ENCODE results near the gene CRHR2.

The CRHR2 gene

DNA sequence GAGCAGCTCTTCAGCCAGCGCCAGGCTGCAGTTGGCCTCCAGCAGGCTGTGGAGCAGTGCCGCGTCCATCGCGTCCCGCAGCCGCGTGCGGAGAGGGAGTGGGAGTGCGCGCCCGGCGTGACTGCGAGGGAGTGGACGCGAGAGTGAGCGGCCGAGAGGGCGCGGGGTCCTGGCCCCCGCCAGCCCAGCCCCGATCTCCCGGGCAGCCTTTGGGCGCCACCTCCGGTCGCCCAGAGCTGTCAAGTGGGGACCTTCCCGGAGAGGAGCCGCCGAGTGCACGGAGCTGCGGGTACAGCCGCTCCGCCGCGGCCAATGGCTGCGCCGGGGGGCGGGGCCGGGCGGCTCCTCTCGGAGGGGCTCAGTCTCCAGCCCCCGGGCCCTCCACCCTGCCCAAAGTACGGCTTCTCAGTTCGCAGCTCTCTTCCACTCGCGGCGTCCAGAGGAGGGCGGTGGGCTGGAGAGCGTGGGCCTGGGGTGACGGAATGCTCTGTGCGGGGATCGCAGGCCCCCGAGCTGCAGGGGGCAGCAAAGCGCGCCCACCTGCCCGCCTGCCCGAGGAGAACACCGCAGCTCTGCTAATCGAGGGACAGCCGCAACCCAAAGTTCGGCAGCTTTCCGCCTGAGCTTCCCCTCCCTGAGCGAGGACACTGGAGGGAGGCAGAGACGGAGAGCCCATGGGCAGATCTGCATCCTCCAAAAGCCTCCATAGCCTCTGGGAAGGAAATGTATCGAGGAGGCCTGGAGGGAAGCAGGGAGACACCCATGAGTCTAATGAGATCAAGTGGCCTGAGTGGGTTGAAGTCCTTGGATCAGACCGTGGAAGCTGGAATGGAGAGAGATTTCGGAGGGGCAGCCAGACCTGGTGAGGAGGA is at the start of gene CRHR2:
CRHR2 (minus strand) TSS at position 245 of the 872 bp plus-strand sequence; CDS start at position 69, 176 bp downstream.
- H3K36me3 ChIP-seq (ENCODE audit: insufficient read depth, low read length): no peaks in the 10 kb centered on the region
- no peaks in the 10 kb centered on the region for H3K79me2 ChIP-seq (ENCODE audit: control insufficient read depth, insufficient read depth, low read length, unreplicated experiment)
- H3K4me3 ChIP-seq (ENCODE audit: low read depth, low read length): peak within 1 kb of the TSS; percentile 56
- H2AFZ ChIP-seq (ENCODE audit: low read length, unreplicated experiment): no peak within 1 kb of the TSS
- no peak within 1 kb of the TSS for H3K27ac ChIP-seq (ENCODE audit: low read depth, low read length)
- peaks cover 94% of the 10 kb centered on the region for H3K27me3 ChIP-seq (ENCODE audit: insufficient read depth, low read length)
- no peaks in the 10 kb centered on the region for H3K4me1 ChIP-seq (ENCODE audit: control insufficient read depth, insufficient read depth, low read length, unreplicated experiment)

DNA sequence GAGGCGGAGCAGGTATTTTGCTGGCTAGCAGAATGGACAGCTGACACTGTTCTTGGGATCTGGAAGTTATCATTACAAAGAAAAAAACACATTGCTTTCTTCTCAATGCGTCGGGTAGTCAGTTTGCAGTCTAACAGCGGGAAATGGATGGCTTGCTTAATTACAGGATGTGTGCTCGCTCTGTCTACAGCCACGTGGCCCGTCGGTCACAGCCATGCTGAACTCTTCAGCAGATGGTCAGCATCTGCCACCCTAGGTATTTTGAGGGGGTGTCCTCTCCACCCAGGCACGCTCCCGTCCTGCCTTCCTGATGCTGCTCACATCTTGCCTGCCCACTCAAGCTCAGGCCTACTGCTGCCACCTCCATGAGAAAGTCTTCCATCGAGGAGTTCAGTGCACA is 49.3 kb upstream of the CRHR2 start:
- no peak overlapping the region for H3K4me3 ChIP-seq (ENCODE audit: low read depth, low read length)
- no peak overlapping the region for H3K27ac ChIP-seq (ENCODE audit: low read depth, low read length)
- H3K4me1 ChIP-seq (ENCODE audit: control insufficient read depth, insufficient read depth, low read length, unreplicated experiment): no peaks in the 10 kb centered on the region
- no peak overlapping the region for H2AFZ ChIP-seq (ENCODE audit: low read length, unreplicated experiment)
- peaks cover 53% of the 10 kb centered on the region for H3K27me3 ChIP-seq (ENCODE audit: insufficient read depth, low read length)
- no peaks in the 10 kb centered on the region for H3K36me3 ChIP-seq (ENCODE audit: insufficient read depth, low read length)
- no peaks in the 10 kb centered on the region for H3K79me2 ChIP-seq (ENCODE audit: control insufficient read depth, insufficient read depth, low read length, unreplicated experiment)

DNA sequence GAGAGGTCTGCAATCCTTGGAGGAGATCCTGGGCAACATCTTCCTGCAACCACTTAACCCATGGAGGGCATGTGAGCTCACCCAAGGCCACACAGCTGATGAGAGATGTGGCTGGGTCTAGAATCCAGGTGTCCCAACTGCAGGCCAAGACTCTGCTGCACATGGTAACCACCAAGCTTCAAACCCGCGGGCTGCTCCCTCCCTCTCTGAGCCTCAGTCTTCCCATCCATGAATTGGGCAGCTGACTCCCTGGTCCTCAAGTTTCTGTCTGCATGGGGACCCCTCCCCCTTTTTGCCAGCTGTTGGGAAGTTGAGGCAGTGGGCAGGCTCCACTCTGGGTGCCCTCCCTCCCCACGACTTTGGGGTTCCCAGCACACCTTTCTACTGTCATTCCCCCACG is 48.7 kb upstream of the CRHR2 start:
- no peaks in the 10 kb centered on the region for H3K4me1 ChIP-seq (ENCODE audit: control insufficient read depth, insufficient read depth, low read length, unreplicated experiment)
- no peaks in the 10 kb centered on the region for H3K79me2 ChIP-seq (ENCODE audit: control insufficient read depth, insufficient read depth, low read length, unreplicated experiment)
- no peak overlapping the region for H2AFZ ChIP-seq (ENCODE audit: low read length, unreplicated experiment)
- peaks cover 52% of the 10 kb centered on the region for H3K27me3 ChIP-seq (ENCODE audit: insufficient read depth, low read length)
- H3K36me3 ChIP-seq (ENCODE audit: insufficient read depth, low read length): no peaks in the 10 kb centered on the region
- no peak overlapping the region for H3K4me3 ChIP-seq (ENCODE audit: low read depth, low read length)
- no peak overlapping the region for H3K27ac ChIP-seq (ENCODE audit: low read depth, low read length)

DNA sequence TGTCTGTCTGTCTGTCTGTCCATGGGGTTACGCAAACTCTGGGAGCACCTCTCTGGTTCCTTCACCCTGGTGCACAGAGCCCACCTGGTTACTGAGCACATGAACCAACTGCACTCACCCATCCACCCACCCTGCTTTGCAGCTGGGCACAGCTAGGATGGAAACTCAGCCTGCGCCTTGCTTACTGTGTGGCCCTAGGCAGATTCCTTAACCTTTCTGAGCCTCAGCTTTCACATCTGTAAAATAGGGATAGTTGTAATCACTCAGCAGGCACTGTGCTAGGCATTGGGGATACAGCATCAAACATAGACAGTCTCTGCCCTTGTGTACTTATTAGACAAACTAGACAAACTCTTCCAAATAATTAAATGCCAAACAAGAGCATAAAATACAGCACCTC is 47.8 kb upstream of the CRHR2 start:
- Histone ChIP-seq H3K27me3 (ENCODE audit: insufficient read depth, low read length) (peaks cover 51% of the 10 kb centered on the region), H3K27ac (ENCODE audit: low read depth, low read length) (no peak overlapping the region), H3K79me2 (ENCODE audit: control insufficient read depth, insufficient read depth, low read length, unreplicated experiment) (no peaks in the 10 kb centered on the region), H3K36me3 (ENCODE audit: insufficient read depth, low read length) (no peaks in the 10 kb centered on the region), H3K4me1 (ENCODE audit: control insufficient read depth, insufficient read depth, low read length, unreplicated experiment) (no peaks in the 10 kb centered on the region), H2AFZ (ENCODE audit: low read length, unreplicated experiment) (no peak overlapping the region), H3K4me3 (ENCODE audit: low read depth, low read length) (no peak overlapping the region)

DNA sequence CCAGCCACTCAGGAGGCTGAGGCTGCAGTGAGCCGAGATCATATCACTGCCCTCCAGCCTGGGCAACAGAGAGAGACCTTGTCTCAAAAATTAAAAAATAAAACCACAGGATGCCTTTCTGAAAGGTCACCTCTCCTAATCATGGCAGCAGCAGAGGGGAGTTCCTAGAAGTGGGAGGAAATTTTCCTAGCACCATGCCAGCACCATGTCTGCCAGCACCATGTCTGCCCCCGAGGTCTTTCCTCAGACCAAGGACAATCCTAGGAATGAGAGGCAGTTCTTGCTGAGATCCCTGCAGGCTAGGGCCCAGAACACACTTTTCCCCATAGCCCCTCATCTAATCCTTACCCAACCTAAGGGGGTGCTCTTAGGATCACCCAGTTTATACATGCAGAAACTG is 47.4 kb upstream of the CRHR2 start:
- Histone ChIP-seq H3K27me3 (ENCODE audit: insufficient read depth, low read length) (peaks cover 55% of the 10 kb centered on the region), H3K79me2 (ENCODE audit: control insufficient read depth, insufficient read depth, low read length, unreplicated experiment) (no peaks in the 10 kb centered on the region), H3K4me3 (ENCODE audit: low read depth, low read length) (no peak overlapping the region), H3K27ac (ENCODE audit: low read depth, low read length) (no peak overlapping the region), H3K36me3 (ENCODE audit: insufficient read depth, low read length) (no peaks in the 10 kb centered on the region), H3K4me1 (ENCODE audit: control insufficient read depth, insufficient read depth, low read length, unreplicated experiment) (no peaks in the 10 kb centered on the region), H2AFZ (ENCODE audit: low read length, unreplicated experiment) (no peak overlapping the region)

DNA sequence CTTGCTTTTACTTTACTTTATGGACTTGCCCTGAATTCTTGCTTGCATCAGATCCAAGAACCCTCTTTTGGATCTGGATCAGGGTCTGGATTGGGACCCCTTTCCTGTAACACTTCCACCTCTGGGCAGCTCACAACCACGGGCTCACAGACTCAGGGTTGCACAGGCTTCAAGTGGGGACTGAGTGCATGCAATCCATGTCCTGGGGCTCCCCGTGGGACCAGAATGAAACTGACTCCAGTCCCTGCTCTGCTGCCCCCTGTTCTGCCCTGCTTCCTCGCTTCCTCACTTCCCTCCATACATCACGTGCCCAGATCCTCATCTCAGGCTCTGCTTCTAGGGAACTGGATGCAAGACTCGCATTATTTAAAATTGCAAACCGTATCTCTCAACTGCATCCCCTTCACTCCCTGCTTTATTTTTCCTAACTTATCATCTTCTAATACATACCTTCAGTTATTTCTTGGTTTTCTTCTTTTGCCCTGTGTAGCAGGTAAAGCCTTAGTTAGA is 46.4 kb upstream of the CRHR2 start:
- Histone ChIP-seq H3K27ac (ENCODE audit: low read depth, low read length) (no peak overlapping the region), H3K36me3 (ENCODE audit: insufficient read depth, low read length) (no peaks in the 10 kb centered on the region), H2AFZ (ENCODE audit: low read length, unreplicated experiment) (no peak overlapping the region)

DNA sequence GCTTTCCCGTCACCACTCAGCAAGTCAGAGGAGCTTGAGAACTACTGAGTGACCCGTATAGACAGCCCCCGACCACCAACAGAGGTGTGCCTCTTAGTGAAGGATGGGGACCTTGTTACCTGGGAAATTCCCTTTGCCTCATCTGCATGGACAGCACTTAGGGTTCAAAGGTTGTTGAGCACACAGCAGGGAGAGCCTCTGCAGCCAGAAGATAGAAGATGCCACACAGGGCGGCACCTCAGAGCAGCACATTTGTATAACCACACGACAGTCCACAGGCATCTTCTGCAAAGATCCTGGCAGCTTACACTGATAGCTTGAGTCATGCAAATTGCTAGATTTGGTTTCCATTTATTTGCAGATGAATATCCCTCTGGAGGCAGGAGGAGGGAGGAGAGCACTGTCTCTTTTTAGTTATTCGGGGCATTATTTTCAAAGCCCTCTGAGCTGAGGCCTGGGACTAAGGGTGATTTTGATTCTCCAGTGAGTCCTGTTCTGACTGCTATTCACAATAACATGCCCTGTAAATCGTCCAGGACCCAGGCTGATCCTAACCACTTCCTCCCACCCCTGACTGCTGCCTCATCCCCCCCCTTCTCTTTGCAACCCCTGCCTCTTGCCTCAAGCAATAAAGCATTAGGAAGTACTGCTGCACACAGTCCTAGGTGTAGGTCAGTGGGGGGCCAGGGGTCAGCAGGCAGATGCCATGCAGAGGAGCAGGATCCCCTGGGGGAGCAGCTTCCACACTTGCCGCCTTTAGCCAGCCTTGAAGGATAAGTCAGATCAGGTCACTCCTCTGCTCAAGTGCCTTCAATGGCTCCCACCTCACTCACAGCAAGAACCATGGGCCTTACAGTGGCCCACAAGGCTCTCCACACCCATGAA is 45.0 kb upstream of the CRHR2 start:
- Histone ChIP-seq H3K79me2 (ENCODE audit: control insufficient read depth, insufficient read depth, low read length, unreplicated experiment) (no peaks in the 10 kb centered on the region), H3K27me3 (ENCODE audit: insufficient read depth, low read length) (peaks cover 69% of the 10 kb centered on the region), H3K4me3 (ENCODE audit: low read depth, low read length) (no peak overlapping the region), H3K4me1 (ENCODE audit: control insufficient read depth, insufficient read depth, low read length, unreplicated experiment) (no peaks in the 10 kb centered on the region), H3K36me3 (ENCODE audit: insufficient read depth, low read length) (no peaks in the 10 kb centered on the region), H2AFZ (ENCODE audit: low read length, unreplicated experiment) (no peak overlapping the region), H3K27ac (ENCODE audit: low read depth, low read length) (no peak overlapping the region)

More for the DNA sequence above, 46.4 kb upstream of the CRHR2 start:
- Histone ChIP-seq H3K4me1 (ENCODE audit: control insufficient read depth, insufficient read depth, low read length, unreplicated experiment) (no peaks in the 10 kb centered on the region), H3K4me3 (ENCODE audit: low read depth, low read length) (no peak overlapping the region), H3K27me3 (ENCODE audit: insufficient read depth, low read length) (peaks cover 64% of the 10 kb centered on the region), H3K79me2 (ENCODE audit: control insufficient read depth, insufficient read depth, low read length, unreplicated experiment) (no peaks in the 10 kb centered on the region)

DNA sequence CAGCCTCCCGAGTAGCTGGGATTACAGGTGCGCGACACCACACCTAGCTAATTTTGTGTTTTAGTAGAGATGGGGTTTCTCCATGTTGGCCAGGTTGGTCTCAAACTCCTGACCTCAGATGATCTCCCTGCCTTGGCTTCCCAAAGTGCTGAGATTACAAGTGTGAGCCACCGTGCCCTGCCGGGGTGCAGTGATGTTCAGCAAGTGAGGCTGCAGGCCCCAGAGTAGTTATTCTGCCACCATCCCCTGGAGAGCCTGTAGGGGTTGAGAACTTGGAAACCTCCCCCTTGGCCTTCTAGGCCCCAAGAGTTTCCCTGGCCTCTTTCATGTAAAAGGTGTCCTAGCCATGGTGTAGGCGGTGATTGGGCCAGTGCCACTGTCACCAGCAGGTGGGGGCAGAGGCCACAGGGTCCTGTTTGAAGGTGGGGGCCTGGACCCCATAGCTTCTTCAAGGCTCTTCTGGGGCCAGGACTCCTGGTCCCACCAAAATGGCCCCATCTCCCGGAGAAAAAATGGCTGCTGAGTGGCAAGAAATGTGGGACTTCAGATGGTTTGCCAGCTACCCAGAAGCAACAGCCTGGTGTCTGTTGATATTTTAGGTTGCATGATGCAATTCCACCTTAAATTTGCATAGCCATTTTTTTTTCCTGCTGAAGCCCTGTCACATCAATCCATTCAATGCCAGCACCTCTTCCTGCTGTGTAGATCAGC is 44.2 kb upstream of the CRHR2 start:
- Histone ChIP-seq H3K4me1 (ENCODE audit: control insufficient read depth, insufficient read depth, low read length, unreplicated experiment) (no peaks in the 10 kb centered on the region), H2AFZ (ENCODE audit: low read length, unreplicated experiment) (no peak overlapping the region), H3K27ac (ENCODE audit: low read depth, low read length) (no peak overlapping the region), H3K4me3 (ENCODE audit: low read depth, low read length) (no peak overlapping the region), H3K79me2 (ENCODE audit: control insufficient read depth, insufficient read depth, low read length, unreplicated experiment) (no peaks in the 10 kb centered on the region), H3K27me3 (ENCODE audit: insufficient read depth, low read length) (peaks cover 75% of the 10 kb centered on the region), H3K36me3 (ENCODE audit: insufficient read depth, low read length) (no peaks in the 10 kb centered on the region)

DNA sequence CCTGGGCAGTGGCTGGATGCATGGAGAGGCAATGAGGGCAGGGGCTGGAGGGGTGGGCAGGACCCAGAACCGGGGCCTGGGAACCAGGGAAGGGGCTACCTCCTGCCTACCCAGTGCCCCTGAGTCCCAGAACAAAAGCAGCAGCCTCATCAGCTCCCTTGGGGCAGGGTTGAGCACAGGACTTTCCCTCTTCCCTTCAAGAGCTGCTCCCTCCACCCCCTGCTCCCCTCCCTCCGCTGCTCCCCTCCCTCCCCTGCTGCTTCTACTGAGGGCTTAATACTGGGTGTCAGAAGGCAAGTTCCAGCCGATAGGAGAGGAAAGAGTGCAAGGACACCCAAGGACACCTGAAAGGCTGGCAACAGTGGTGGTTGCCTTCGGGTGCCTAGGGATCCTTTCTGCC is 41.5 kb upstream of the CRHR2 start:
- H3K4me3 ChIP-seq (ENCODE audit: low read depth, low read length): no peak overlapping the region
- no peak overlapping the region for H2AFZ ChIP-seq (ENCODE audit: low read length, unreplicated experiment)
- peaks cover 69% of the 10 kb centered on the region for H3K27me3 ChIP-seq (ENCODE audit: insufficient read depth, low read length)
- H3K36me3 ChIP-seq (ENCODE audit: insufficient read depth, low read length): no peaks in the 10 kb centered on the region
- H3K4me1 ChIP-seq (ENCODE audit: control insufficient read depth, insufficient read depth, low read length, unreplicated experiment): no peaks in the 10 kb centered on the region
- H3K79me2 ChIP-seq (ENCODE audit: control insufficient read depth, insufficient read depth, low read length, unreplicated experiment): no peaks in the 10 kb centered on the region
- no peak overlapping the region for H3K27ac ChIP-seq (ENCODE audit: low read depth, low read length)

DNA sequence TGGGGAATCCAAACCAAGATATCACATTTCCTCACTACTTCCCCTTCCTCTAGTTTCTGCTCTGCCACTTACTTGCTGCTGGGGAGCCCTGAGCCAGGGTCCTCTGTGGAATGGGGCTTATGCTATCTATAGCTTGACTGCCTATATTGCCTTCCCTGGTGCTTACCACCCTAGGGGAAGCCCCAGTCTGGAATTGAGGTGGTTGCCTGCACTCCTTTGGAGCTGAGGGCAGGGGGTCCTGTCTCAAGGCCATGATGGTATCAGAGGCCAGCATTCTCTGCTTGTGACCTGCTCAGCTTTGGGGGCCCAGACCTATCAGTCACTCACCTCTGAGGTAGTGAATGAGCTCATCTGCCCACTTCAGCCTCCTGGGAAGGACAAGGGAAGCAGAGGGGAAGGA is 40.4 kb upstream of the CRHR2 start:
- Histone ChIP-seq H3K27ac (ENCODE audit: low read depth, low read length) (no peak overlapping the region), H3K4me3 (ENCODE audit: low read depth, low read length) (no peak overlapping the region), H3K4me1 (ENCODE audit: control insufficient read depth, insufficient read depth, low read length, unreplicated experiment) (no peaks in the 10 kb centered on the region), H2AFZ (ENCODE audit: low read length, unreplicated experiment) (no peak overlapping the region), H3K27me3 (ENCODE audit: insufficient read depth, low read length) (peaks cover 66% of the 10 kb centered on the region), H3K79me2 (ENCODE audit: control insufficient read depth, insufficient read depth, low read length, unreplicated experiment) (no peaks in the 10 kb centered on the region), H3K36me3 (ENCODE audit: insufficient read depth, low read length) (no peaks in the 10 kb centered on the region)
